ENCODE data around the gene ACTL8.

The ACTL8 gene

GRCh38 chr1:17802164-17802563, 47.0 kb downstream of the ACTL8 start:
- no peak overlapping the region for H3K4me2 ChIP-seq (ENCODE audit: low read length)
- no peak overlapping the region for H3K27ac ChIP-seq (ENCODE audit: low read depth, low read length)
- no peaks in the 10 kb centered on the region for H3K36me3 ChIP-seq (ENCODE audit: control insufficient read depth, low read length)
- H3K27me3 ChIP-seq (ENCODE audit: control insufficient read depth, low read length): peaks cover 6% of the 10 kb centered on the region; the same call in 1 of the 2 replicates
- no peak for TF ChIP-seq CTCF (IDR thresholded peaks at IDR 0.05; ENCODE audit: low read depth, low read length, poor library complexity, severe bottlenecking)
- no peak for TF ChIP-seq EZH2phosphoT487 (IDR thresholded peaks at IDR 0.05; ENCODE audit: borderline replicate concordance, low read length)
- H3K79me2 ChIP-seq (ENCODE audit: control insufficient read depth, low read length): no peaks in the 10 kb centered on the region
- no peaks in the 10 kb centered on the region for H3K9me2 ChIP-seq (replicated peaks; ENCODE audit: control insufficient read depth, low read length)
- H4K20me1 ChIP-seq (ENCODE audit: control insufficient read depth, insufficient read depth, low read depth, low read length): no peaks in the 10 kb centered on the region
- H3F3A ChIP-seq (ENCODE audit: control insufficient read depth, insufficient read depth): no peaks in the 10 kb centered on the region
- H3K4me1 ChIP-seq (ENCODE audit: control insufficient read depth, low read length): no peaks in the 10 kb centered on the region
- no peaks in the 10 kb centered on the region for H3K9me3 ChIP-seq (ENCODE audit: control insufficient read depth, insufficient read depth, low read length)
- no peak overlapping the region for H3K4me3 ChIP-seq (ENCODE audit: low read length)

- Histone ChIP-seq H3K27ac (ENCODE audit: low read depth, low read length) (no peak overlapping the region), H3K9me3 (ENCODE audit: control insufficient read depth, insufficient read depth, low read length) (no peaks in the 10 kb centered on the region), H3K4me3 (ENCODE audit: low read length) (no peak overlapping the region), H3K9me2 (replicated peaks; ENCODE audit: control insufficient read depth, low read length) (no peaks in the 10 kb centered on the region), H4K20me1 (ENCODE audit: control insufficient read depth, insufficient read depth, low read depth, low read length) (no peaks in the 10 kb centered on the region), H3K4me2 (ENCODE audit: low read length) (no peak overlapping the region), H3K27me3 (ENCODE audit: control insufficient read depth, low read length) (peaks cover 6% of the 10 kb centered on the region; the same call in 1 of the 2 replicates), H3K4me1 (ENCODE audit: control insufficient read depth, low read length) (no peaks in the 10 kb centered on the region), H3F3A (ENCODE audit: control insufficient read depth, insufficient read depth) (no peaks in the 10 kb centered on the region), H3K36me3 (ENCODE audit: control insufficient read depth, low read length) (no peaks in the 10 kb centered on the region), H3K79me2 (ENCODE audit: control insufficient read depth, low read length) (no peaks in the 10 kb centered on the region)
- no peak for TF ChIP-seq CTCF (IDR thresholded peaks at IDR 0.05; ENCODE audit: low read depth, low read length, poor library complexity, severe bottlenecking)
- TF ChIP-seq EZH2phosphoT487 (IDR thresholded peaks at IDR 0.05; ENCODE audit: borderline replicate concordance, low read length): no peak
These were observed 47.8 kb downstream of the ACTL8 start for GRCh38 chr1:17802945-17803344.

GRCh38 chr1:17805869-17806684, 50.9 kb downstream of the ACTL8 start:
- Histone ChIP-seq H3K4me2 (ENCODE audit: low read length) (no peak overlapping the region), H3K36me3 (ENCODE audit: control insufficient read depth, low read length) (no peaks in the 10 kb centered on the region), H3K4me1 (ENCODE audit: control insufficient read depth, low read length) (no peaks in the 10 kb centered on the region), H3K27ac (ENCODE audit: low read depth, low read length) (no peak overlapping the region), H3K27me3 (ENCODE audit: control insufficient read depth, low read length) (no peaks in the 10 kb centered on the region), H3K9me3 (ENCODE audit: control insufficient read depth, insufficient read depth, low read length) (no peaks in the 10 kb centered on the region), H3F3A (ENCODE audit: control insufficient read depth, insufficient read depth) (no peaks in the 10 kb centered on the region), H3K9me2 (replicated peaks; ENCODE audit: control insufficient read depth, low read length) (no peaks in the 10 kb centered on the region), H3K79me2 (ENCODE audit: control insufficient read depth, low read length) (no peaks in the 10 kb centered on the region), H4K20me1 (ENCODE audit: control insufficient read depth, insufficient read depth, low read depth, low read length) (no peaks in the 10 kb centered on the region), H3K4me3 (ENCODE audit: low read length) (no peak overlapping the region)
- no peak for TF ChIP-seq EZH2phosphoT487 (IDR thresholded peaks at IDR 0.05; ENCODE audit: borderline replicate concordance, low read length)
- no peak for TF ChIP-seq CTCF (IDR thresholded peaks at IDR 0.05; ENCODE audit: low read depth, low read length, poor library complexity, severe bottlenecking)
